Measurements from ENCODE around the gene TOMM70.
"Not testable (repeated sequence)": the region's sequence is repeated elsewhere in the genome, so short reads cannot be mapped to it uniquely, and the experiment has no call there.

TOMM70 gene

GRCh38 chr3:100330651-100331050 is 70.2 kb downstream of the TOMM70 start:
- DNase-seq (ENCODE audit: insufficient read length, low spot score) (no peak), FAIRE-seq (no peak)

GRCh38 chr3:100329800-100330489 is 70.9 kb downstream of the TOMM70 start:
- FAIRE-seq (no peak), DNase-seq (ENCODE audit: insufficient read length, low spot score) (no peak)

DNA sequence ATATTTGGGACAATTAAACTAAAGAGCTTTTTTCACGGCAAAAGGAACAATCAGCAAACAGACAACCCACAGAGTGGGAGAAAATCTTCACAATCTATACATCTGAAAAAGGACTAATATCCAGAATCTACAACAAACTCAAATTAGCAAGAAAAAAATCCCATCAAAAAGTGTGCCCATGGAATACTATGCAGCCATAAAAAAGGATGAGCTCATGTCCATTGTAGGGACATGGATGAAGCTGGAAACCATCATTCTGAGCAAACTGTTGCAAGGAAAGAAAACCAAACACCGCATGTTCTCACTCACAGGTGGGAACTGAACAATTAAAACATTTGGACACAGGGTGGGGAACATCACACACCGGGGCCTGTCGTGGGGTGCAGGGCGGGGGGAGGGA is 73.5 kb downstream of the TOMM70 start:
- not testable (repeated sequence) for DNase-seq (ENCODE audit: insufficient read length, low spot score); FAIRE-seq

DNA sequence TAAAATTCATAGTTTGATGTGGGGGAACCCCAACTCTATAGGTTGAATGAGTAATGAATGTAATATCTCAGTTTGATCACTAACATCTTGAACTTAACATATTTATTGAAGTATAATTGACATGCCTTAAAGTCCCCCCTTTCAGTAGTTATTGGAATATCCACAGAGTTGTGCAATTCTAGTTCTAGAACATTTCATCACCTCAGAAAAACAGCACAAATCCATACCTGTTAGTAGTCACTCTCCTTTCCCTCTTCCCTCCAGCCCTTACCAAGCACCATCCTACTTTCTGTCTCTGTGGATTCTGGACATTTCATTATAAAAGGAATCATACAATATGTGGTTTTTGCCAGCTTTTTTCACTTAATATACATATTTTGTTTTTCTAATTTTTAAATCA is 75.1 kb downstream of the TOMM70 start:
- no peak for FAIRE-seq

DNA sequence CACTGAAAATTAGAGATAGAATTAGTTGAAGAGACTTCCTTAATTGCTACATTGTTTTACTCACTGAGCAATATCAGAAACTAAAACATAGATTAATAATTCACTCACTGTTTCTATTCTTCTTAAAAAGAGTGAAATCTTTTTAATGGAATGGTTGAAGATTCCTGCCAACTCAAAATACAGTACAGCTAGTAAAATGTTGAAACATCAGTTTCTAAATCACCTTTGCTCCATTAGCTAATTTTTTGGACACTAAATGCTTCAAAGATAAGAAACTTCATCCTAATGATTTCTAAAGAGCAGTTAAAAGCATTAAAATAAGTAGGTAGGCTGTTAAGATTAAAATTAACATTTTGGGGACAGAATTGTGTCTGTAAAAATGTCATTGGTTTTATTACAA is 76.8 kb downstream of the TOMM70 start:
- FAIRE-seq: no peak

More for the DNA sequence above, 75.1 kb downstream of the TOMM70 start:
- no peak for DNase-seq (ENCODE audit: insufficient read length, low spot score)

DNA sequence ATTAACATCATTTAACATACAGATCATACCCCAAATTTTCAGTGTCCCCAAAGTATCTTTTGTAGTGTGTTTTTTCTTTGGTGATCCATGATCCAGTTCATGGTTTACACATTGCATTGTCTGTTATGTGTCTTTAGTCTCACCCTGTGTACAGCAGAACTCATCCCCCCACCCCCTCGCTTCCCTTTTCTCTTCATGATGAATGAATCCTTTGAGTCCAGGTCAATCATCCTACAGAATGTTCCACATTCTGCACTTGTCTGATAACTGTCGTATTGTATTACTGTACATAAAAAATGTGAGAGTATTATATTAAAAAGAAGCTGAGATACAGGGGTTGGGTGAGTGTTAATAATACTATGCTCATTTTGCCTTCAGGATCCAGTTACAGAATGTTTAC is 80.9 kb downstream of the TOMM70 start:
- no peak for DNase-seq (ENCODE audit: insufficient read length, low spot score)
- no peak for FAIRE-seq

More for the DNA sequence above, 76.8 kb downstream of the TOMM70 start:
- DNase-seq (ENCODE audit: insufficient read length, low spot score): no peak

- no peak for FAIRE-seq
Measured at GRCh38 chr3:100317912-100318311, 83.0 kb downstream of the TOMM70 start.

GRCh38 chr3:100316641-100317069 is 84.2 kb downstream of the TOMM70 start:
- DNase-seq (ENCODE audit: insufficient read length, low spot score): peak; percentile 27
- no peak for FAIRE-seq

More at GRCh38 chr3:100317912-100318311, 83.0 kb downstream of the TOMM70 start:
- DNase-seq (ENCODE audit: insufficient read length, low spot score): no peak

All from HTR-8/SVneo (cell line).